WTC11 (cell line): ENCODE measurements around the gene LRSAM1. TPM values are rescaled to one million over a fixed set of nuclear protein-coding genes. Genes with fewer than 3 reads are reported as not detected.

Source experiments
- ATAC-seq: fragments of 200-7000 bp; cut with Tn5 transposase; 2 replicates; pipeline ENCODE4 v1.10.0; 2021; ENCODE audit warnings: mild to moderate bottlenecking, moderate library complexity
- CTCF ChIA-PET: fragments of 300-600 bp; sonication (Branson Sonifier 250); formaldehyde crosslinking; loops from one replicate; lab custom pipeline; 2021; ENCODE audit warnings: antibody characterized with exemption; lab: Charles Lee
- POLR2A ChIA-PET: fragments of 350-600 bp; sonication (Branson Sonifier 250); formaldehyde crosslinking; loops from one replicate; lab custom pipeline; 2021; ENCODE audit warnings: antibody characterized with exemption; lab: Charles Lee
- DNase-seq: peaks from one replicate; pipeline ENCODE4 v3.0.0; 2021; ENCODE audit warnings: low spot score
- H3K27ac Mint-ChIP-seq: 2 replicates; pipeline ENCODE4 v1.8.0; 2021; ENCODE audit warnings: mixed read lengths
- H3K27me3 Mint-ChIP-seq: 2 replicates; pipeline ENCODE4 v1.8.0; 2021; ENCODE audit warnings: low read depth, mild to moderate bottlenecking, moderate library complexity, mixed read lengths
- H3K36me3 Mint-ChIP-seq: 2 replicates; pipeline ENCODE4 v1.8.0; 2021; ENCODE audit warnings: mixed read lengths
- H3K4me1 Mint-ChIP-seq: 2 replicates; pipeline ENCODE4 v1.8.0; 2022; ENCODE audit warnings: mixed read lengths
- H3K4me3 Mint-ChIP-seq: 2 replicates; pipeline ENCODE4 v1.8.0; 2021; ENCODE audit warnings: mild to moderate bottlenecking, moderate library complexity, mixed read lengths
- H3K9me3 Mint-ChIP-seq: 2 replicates; pipeline ENCODE4 v1.8.0; 2021; ENCODE audit warnings: mixed read lengths
- ATF1 ChIP-seq: sonication (generic); formaldehyde crosslinking; IDR thresholded peaks from 2 replicates; pipeline ENCODE4 v1.8.1; 2023; ENCODE audit warnings: mild to moderate bottlenecking, moderate library complexity, missing genetic modification reagents
- CBFB ChIP-seq: sonication (generic); formaldehyde crosslinking; IDR thresholded peaks from 2 replicates; pipeline ENCODE4 v1.8.1; 2022; ENCODE audit warnings: mild to moderate bottlenecking, low read depth, missing genetic modification reagents
- FOXP1 ChIP-seq: sonication (generic); formaldehyde crosslinking; IDR thresholded peaks from 2 replicates; pipeline ENCODE4 v1.8.0; 2022; ENCODE audit warnings: missing genetic modification reagents, mild to moderate bottlenecking, moderate library complexity, borderline replicate concordance
- GABPB1 ChIP-seq: sonication (generic); formaldehyde crosslinking; IDR thresholded peaks from 2 replicates; pipeline ENCODE4 v1.8.1; 2023; ENCODE audit warnings: mild to moderate bottlenecking, missing genetic modification reagents
- JAZF1 ChIP-seq: fragments of 250-450 bp; sonication (Bioruptor Pico); IDR thresholded peaks from 2 replicates; pipeline ENCODE4 v1.9.0; 2021; ENCODE audit warnings: moderate library complexity, mild to moderate bottlenecking, inconsistent platforms
- NR1H2 ChIP-seq: sonication (generic); formaldehyde crosslinking; IDR thresholded peaks from 2 replicates; pipeline ENCODE4 v1.9.0; 2021; ENCODE audit warnings: mild to moderate bottlenecking, moderate library complexity, missing genetic modification reagents
- NR2C2 ChIP-seq: sonication (generic); formaldehyde crosslinking; IDR thresholded peaks from 2 replicates; pipeline ENCODE4 v1.8.0; 2022; ENCODE audit warnings: mild to moderate bottlenecking, missing genetic modification reagents
- PRRX2 ChIP-seq: fragments of 250-450 bp; sonication (Bioruptor Pico); IDR thresholded peaks from 2 replicates; pipeline ENCODE4 v1.8.0; 2021; ENCODE audit warnings: mild to moderate bottlenecking
- TCF7 ChIP-seq: sonication (generic); formaldehyde crosslinking; IDR thresholded peaks from 2 replicates; pipeline ENCODE4 v1.8.0; 2022; ENCODE audit warnings: mild to moderate bottlenecking, low read depth, missing genetic modification reagents, moderate library complexity
- total RNA-seq: library from RNA; stranded (reverse); gene quantifications from 3 replicates; pipeline ENCODE4 v1.2.3, GENCODE V29; 2021
- TF ChIP-seq, protein P1 (sequence below): sonication (generic); formaldehyde crosslinking; IDR thresholded peaks from 2 replicates; pipeline ENCODE4 v1.8.1; 2022; ENCODE audit warnings: missing genetic modification reagents, borderline replicate concordance
- TF ChIP-seq, protein P2 (sequence below): sonication (generic); formaldehyde crosslinking; conservative IDR thresholded peaks from 2 replicates; pipeline ENCODE4 v1.8.1; 2022; ENCODE audit warnings: mild to moderate bottlenecking, missing genetic modification reagents
- TF ChIP-seq, protein P3 (sequence below): sonication (generic); formaldehyde crosslinking; IDR thresholded peaks from 2 replicates; pipeline ENCODE4 v1.8.0; 2022; ENCODE audit warnings: mild to moderate bottlenecking, missing genetic modification reagents
- TF ChIP-seq, protein P4 (sequence below): sonication (generic); formaldehyde crosslinking; IDR thresholded peaks from 2 replicates; pipeline ENCODE4 v1.8.1; 2023; ENCODE audit warnings: mild to moderate bottlenecking, missing genetic modification reagents, moderate library complexity
- TF ChIP-seq, protein P5 (sequence below): sonication (generic); formaldehyde crosslinking; IDR thresholded peaks from 2 replicates; pipeline ENCODE4 v1.8.1; 2022; ENCODE audit warnings: low read depth, missing genetic modification reagents, borderline replicate concordance
- TF ChIP-seq, protein P6 (sequence below): fragments of 200-600 bp; IDR thresholded peaks from 2 replicates; pipeline ENCODE4 v1.8.0; 2022; ENCODE audit warnings: antibody characterized with exemption
- TF ChIP-seq, protein P7 (sequence below): fragments of 250-450 bp; sonication (Bioruptor Pico); IDR thresholded peaks from 2 replicates; pipeline ENCODE4 v1.9.0; 2021; ENCODE audit warnings: mild to moderate bottlenecking, borderline replicate concordance
- TF ChIP-seq, protein P8 (sequence below): sonication (generic); formaldehyde crosslinking; IDR thresholded peaks from 2 replicates; pipeline ENCODE4 v1.8.1; 2023; ENCODE audit warnings: mild to moderate bottlenecking, missing genetic modification reagents

The LRSAM1 gene
- total RNA-seq, 1 experiment from 2014 or later = 32.4 TPM

DNA sequence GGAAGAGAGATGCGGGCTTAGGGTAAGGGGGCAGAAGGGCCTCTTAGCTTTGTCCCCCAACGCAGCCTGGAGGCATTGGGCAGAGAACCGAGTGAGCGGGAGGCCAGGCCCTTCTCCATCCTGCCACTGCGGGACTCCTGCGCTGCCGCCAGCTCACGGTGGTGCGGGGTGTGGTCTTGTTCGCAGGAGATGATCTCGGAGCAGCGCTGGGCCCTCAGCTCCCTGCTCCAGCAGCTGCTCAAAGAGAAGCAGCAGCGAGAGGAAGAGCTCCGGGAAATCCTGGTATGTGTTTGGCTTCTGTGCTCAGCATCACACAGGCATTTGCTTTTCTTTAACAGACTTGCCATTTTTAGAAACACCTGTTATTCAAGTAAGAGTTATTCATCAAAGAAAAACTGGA, 41.3 kb downstream of the LRSAM1 start (continued):
- TF ChIP-seq, protein P1, sequence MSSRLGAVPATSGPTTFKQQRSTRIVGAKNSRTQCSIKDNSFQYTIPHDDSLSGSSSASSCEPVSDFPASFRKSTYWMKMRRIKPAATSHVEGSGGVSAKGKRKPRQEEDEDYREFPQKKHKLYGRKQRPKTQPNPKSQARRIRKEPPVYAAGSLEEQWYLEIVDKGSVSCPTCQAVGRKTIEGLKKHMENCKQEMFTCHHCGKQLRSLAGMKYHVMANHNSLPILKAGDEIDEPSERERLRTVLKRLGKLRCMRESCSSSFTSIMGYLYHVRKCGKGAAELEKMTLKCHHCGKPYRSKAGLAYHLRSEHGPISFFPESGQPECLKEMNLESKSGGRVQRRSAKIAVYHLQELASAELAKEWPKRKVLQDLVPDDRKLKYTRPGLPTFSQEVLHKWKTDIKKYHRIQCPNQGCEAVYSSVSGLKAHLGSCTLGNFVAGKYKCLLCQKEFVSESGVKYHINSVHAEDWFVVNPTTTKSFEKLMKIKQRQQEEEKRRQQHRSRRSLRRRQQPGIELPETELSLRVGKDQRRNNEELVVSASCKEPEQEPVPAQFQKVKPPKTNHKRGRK (CRISPR knock-in tag) = no peak
- TF ChIP-seq, protein P2, sequence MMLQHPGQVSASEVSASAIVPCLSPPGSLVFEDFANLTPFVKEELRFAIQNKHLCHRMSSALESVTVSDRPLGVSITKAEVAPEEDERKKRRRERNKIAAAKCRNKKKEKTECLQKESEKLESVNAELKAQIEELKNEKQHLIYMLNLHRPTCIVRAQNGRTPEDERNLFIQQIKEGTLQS (CRISPR knock-in tag) = no peak
- TF ChIP-seq FOXP1 (CRISPR knock-in tag) = no peak
- no peak for TF ChIP-seq NR1H2 (CRISPR knock-in tag)
- TF ChIP-seq, protein P3, sequence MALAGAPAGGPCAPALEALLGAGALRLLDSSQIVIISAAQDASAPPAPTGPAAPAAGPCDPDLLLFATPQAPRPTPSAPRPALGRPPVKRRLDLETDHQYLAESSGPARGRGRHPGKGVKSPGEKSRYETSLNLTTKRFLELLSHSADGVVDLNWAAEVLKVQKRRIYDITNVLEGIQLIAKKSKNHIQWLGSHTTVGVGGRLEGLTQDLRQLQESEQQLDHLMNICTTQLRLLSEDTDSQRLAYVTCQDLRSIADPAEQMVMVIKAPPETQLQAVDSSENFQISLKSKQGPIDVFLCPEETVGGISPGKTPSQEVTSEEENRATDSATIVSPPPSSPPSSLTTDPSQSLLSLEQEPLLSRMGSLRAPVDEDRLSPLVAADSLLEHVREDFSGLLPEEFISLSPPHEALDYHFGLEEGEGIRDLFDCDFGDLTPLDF = no peak
- TF ChIP-seq, protein P4, sequence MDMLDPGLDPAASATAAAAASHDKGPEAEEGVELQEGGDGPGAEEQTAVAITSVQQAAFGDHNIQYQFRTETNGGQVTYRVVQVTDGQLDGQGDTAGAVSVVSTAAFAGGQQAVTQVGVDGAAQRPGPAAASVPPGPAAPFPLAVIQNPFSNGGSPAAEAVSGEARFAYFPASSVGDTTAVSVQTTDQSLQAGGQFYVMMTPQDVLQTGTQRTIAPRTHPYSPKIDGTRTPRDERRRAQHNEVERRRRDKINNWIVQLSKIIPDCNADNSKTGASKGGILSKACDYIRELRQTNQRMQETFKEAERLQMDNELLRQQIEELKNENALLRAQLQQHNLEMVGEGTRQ (CRISPR knock-in tag) = no peak

DNA sequence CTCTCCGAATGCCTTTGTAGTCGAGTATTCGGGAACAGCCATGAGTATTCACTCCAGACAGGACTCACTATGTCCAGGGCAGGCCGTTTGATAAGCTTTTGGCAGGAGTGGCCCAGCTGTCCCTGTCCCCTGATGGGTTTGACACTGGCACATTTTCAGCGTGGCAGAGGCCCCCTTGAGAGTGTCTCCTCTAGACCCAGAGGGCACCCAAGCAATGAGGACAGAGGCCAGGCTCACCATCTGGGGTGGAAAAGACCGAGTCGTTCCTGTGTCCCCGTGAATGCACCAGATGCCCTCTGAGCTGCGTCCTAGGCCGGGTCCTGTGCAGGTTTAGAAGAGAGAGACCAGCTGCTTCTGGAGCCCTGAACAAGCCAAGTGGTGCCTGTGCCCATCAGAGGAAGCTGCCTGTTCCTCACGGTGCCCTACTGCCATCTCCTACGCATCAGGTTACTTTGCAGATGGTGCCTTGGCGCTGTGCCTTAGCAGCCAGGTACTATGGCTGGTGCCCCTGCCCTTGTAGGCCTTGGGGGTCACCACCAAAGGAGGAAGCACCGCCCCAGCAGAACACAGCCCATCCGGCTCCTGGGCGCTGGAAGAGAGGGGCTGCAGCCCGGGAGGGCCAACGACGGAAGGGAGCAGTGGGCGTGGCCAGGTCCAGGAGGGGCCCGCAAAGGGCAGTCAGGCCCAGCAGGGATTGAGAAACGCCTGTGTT, 42.4 kb downstream of the LRSAM1 start:
- H3K36me3 Mint-ChIP-seq = peaks cover 11% of the 10 kb centered on the region
- TF ChIP-seq, protein P5, sequence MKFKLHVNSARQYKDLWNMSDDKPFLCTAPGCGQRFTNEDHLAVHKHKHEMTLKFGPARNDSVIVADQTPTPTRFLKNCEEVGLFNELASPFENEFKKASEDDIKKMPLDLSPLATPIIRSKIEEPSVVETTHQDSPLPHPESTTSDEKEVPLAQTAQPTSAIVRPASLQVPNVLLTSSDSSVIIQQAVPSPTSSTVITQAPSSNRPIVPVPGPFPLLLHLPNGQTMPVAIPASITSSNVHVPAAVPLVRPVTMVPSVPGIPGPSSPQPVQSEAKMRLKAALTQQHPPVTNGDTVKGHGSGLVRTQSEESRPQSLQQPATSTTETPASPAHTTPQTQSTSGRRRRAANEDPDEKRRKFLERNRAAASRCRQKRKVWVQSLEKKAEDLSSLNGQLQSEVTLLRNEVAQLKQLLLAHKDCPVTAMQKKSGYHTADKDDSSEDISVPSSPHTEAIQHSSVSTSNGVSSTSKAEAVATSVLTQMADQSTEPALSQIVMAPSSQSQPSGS = no peak
- TF ChIP-seq PRRX2 (CRISPR knock-in tag) = no peak
- TF ChIP-seq, protein P6, sequence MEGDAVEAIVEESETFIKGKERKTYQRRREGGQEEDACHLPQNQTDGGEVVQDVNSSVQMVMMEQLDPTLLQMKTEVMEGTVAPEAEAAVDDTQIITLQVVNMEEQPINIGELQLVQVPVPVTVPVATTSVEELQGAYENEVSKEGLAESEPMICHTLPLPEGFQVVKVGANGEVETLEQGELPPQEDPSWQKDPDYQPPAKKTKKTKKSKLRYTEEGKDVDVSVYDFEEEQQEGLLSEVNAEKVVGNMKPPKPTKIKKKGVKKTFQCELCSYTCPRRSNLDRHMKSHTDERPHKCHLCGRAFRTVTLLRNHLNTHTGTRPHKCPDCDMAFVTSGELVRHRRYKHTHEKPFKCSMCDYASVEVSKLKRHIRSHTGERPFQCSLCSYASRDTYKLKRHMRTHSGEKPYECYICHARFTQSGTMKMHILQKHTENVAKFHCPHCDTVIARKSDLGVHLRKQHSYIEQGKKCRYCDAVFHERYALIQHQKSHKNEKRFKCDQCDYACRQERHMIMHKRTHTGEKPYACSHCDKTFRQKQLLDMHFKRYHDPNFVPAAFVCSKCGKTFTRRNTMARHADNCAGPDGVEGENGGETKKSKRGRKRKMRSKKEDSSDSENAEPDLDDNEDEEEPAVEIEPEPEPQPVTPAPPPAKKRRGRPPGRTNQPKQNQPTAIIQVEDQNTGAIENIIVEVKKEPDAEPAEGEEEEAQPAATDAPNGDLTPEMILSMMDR = no peak
- TF ChIP-seq, protein P7, sequence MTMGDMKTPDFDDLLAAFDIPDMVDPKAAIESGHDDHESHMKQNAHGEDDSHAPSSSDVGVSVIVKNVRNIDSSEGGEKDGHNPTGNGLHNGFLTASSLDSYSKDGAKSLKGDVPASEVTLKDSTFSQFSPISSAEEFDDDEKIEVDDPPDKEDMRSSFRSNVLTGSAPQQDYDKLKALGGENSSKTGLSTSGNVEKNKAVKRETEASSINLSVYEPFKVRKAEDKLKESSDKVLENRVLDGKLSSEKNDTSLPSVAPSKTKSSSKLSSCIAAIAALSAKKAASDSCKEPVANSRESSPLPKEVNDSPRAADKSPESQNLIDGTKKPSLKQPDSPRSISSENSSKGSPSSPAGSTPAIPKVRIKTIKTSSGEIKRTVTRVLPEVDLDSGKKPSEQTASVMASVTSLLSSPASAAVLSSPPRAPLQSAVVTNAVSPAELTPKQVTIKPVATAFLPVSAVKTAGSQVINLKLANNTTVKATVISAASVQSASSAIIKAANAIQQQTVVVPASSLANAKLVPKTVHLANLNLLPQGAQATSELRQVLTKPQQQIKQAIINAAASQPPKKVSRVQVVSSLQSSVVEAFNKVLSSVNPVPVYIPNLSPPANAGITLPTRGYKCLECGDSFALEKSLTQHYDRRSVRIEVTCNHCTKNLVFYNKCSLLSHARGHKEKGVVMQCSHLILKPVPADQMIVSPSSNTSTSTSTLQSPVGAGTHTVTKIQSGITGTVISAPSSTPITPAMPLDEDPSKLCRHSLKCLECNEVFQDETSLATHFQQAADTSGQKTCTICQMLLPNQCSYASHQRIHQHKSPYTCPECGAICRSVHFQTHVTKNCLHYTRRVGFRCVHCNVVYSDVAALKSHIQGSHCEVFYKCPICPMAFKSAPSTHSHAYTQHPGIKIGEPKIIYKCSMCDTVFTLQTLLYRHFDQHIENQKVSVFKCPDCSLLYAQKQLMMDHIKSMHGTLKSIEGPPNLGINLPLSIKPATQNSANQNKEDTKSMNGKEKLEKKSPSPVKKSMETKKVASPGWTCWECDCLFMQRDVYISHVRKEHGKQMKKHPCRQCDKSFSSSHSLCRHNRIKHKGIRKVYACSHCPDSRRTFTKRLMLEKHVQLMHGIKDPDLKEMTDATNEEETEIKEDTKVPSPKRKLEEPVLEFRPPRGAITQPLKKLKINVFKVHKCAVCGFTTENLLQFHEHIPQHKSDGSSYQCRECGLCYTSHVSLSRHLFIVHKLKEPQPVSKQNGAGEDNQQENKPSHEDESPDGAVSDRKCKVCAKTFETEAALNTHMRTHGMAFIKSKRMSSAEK = no peak
- TF ChIP-seq GABPB1 (CRISPR knock-in tag) = no peak
- TF ChIP-seq, protein P2 (CRISPR knock-in tag) = no peak
- TF ChIP-seq, protein P3 = no peak
- no peak for TF ChIP-seq ATF1 (CRISPR knock-in tag)
- TF ChIP-seq NR2C2 (CRISPR knock-in tag) = no peak
- no peak for TF ChIP-seq JAZF1 (CRISPR knock-in tag)
- TF ChIP-seq TCF7 (CRISPR knock-in tag) = no peak
- no peak for TF ChIP-seq CBFB (CRISPR knock-in tag)
- TF ChIP-seq, protein P8, sequence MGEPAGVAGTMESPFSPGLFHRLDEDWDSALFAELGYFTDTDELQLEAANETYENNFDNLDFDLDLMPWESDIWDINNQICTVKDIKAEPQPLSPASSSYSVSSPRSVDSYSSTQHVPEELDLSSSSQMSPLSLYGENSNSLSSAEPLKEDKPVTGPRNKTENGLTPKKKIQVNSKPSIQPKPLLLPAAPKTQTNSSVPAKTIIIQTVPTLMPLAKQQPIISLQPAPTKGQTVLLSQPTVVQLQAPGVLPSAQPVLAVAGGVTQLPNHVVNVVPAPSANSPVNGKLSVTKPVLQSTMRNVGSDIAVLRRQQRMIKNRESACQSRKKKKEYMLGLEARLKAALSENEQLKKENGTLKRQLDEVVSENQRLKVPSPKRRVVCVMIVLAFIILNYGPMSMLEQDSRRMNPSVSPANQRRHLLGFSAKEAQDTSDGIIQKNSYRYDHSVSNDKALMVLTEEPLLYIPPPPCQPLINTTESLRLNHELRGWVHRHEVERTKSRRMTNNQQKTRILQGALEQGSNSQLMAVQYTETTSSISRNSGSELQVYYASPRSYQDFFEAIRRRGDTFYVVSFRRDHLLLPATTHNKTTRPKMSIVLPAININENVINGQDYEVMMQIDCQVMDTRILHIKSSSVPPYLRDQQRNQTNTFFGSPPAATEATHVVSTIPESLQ (CRISPR knock-in tag) = no peak
- TF ChIP-seq, all 79 proteins: peak for 0
- no peak overlapping the region for H3K27ac Mint-ChIP-seq
- peaks cover 5% of the 10 kb centered on the region for H3K4me1 Mint-ChIP-seq
- H3K27me3 Mint-ChIP-seq = no peaks in the 10 kb centered on the region
- DNase-seq (no peak), ATAC-seq (no peak)
- H3K9me3 Mint-ChIP-seq = no peaks in the 10 kb centered on the region
- CTCF ChIA-PET = interaction anchor here (2.0 to 2.1 kb wide), 2 partner anchors 10 to 38 kb away, joined by 4 to 8 read pairs; no protein-coding TSS in a partner anchor
- no peak overlapping the region for H3K4me3 Mint-ChIP-seq
- POLR2A ChIA-PET = no interaction called here
